Endothelial cell of umbilical vein (primary cell): ENCODE measurements around the gene GLYATL3. TPM values are rescaled to one million over a fixed set of nuclear protein-coding genes. Genes with fewer than 3 reads are reported as not detected.

ENCODE experiments used
- BruUV-seq: library from RNA; stranded (reverse); fragments of 400-500 nt; replicated peaks from 2 replicates; lab custom pipeline; 2021; lab: Mats Ljungman, UMichigan
- CTCF ChIA-PET: fragments of 300-600, 350-600 bp; sonication (Branson Sonifier 250); formaldehyde crosslinking; loops from one replicate; lab custom pipeline; 2021; ENCODE audit warnings: antibody characterized with exemption, inconsistent platforms; lab: Charles Lee
- POLR2A ChIA-PET: fragments of 300-600, 350-600 bp; sonication (Branson Sonifier 250); formaldehyde crosslinking; loops from one replicate; lab custom pipeline; 2021; ENCODE audit warnings: antibody characterized with exemption, inconsistent platforms; lab: Charles Lee
- DNase-seq: peaks from one replicate; pipeline ENCODE4 v3.0.0-alpha.2; 2011; ENCODE audit warnings: low read depth, low spot score
- FAIRE-seq: peaks from 2 replicates; lab custom pipeline; 2011; peaks lifted over from hg19 to GRCh38; lab: Jason Lieb, UNC
- H2AFZ ChIP-seq: 2 replicates; pipeline ENCODE4 v1.6.0; 2012; ENCODE audit warnings: low read depth, low read length, control low read depth, inconsistent platforms
- H3K27ac ChIP-seq: 2 replicates; pipeline ENCODE4 v1.5.1; 2011; ENCODE audit warnings: low read depth, mild to moderate bottlenecking, control low read depth, low read length, moderate library complexity; ENCODE audit not compliant: insufficient read depth
- H3K27me3 ChIP-seq, 2 experiments: 2 replicates each; pipeline versions ENCODE4 v1.6.0 to v1.6.1; 2011; ENCODE audit warnings: low read length in 2 of 2, mixed read lengths in 1 of 2; ENCODE audit not compliant: control insufficient read depth in 2 of 2, insufficient read depth in 2 of 2
- H3K36me3 ChIP-seq, 2 experiments: 2 replicates in 1 of 2; 3 replicates in 1 of 2; pipeline ENCODE4 v1.5.1; 2011; ENCODE audit warnings: low read length in 2 of 2, mild to moderate bottlenecking in 1 of 2, moderate library complexity in 1 of 2; ENCODE audit not compliant: control insufficient read depth in 2 of 2, insufficient read depth in 2 of 2; ENCODE audit errors: extremely low read depth in 1 of 2
- H3K4me1 ChIP-seq: 3 replicates; pipeline ENCODE4 v1.5.1; 2011; ENCODE audit warnings: mild to moderate bottlenecking, low read length; ENCODE audit not compliant: control insufficient read depth, insufficient read depth; ENCODE audit errors: extremely low read depth
- H3K4me2 ChIP-seq: 2 replicates; pipeline ENCODE4 v1.6.1; 2011; ENCODE audit warnings: low read length, control low read depth, mixed read lengths; ENCODE audit not compliant: insufficient read depth
- H3K4me3 ChIP-seq, 3 experiments: fragments of 200-600 bp in 1 of 3; sonication (generic), shearing (Covaris generic) in 1 of 3; replicated peaks in 1 of 3; 2 replicates each; pipeline ENCODE4 v1.5.1; 2011 to 2016; ENCODE audit warnings: control low read depth in 3 of 3, low read length in 3 of 3, mild to moderate bottlenecking in 2 of 3, inconsistent platforms in 1 of 3, low read depth in 1 of 3, moderate library complexity in 1 of 3; ENCODE audit not compliant: insufficient read depth in 1 of 3
- H3K79me2 ChIP-seq: 2 replicates; pipeline ENCODE4 v1.6.0; 2012; ENCODE audit warnings: low read length, inconsistent platforms; ENCODE audit not compliant: control insufficient read depth, insufficient read depth
- H3K9ac ChIP-seq: replicated peaks from 2 replicates; pipeline ENCODE3; 2011; ENCODE audit warnings: low read length, control low read depth; ENCODE audit not compliant: insufficient read depth; ENCODE audit errors: extremely low read depth
- H3K9me1 ChIP-seq: replicated peaks from 3 replicates; pipeline ENCODE4 v1.6.0; 2011; ENCODE audit warnings: mild to moderate bottlenecking, low read length; ENCODE audit not compliant: control insufficient read depth, insufficient read depth; ENCODE audit errors: extremely low read depth
- H3K9me3 ChIP-seq: replicated peaks from 2 replicates; pipeline ENCODE4 v1.5.1; 2012; ENCODE audit warnings: low read length, inconsistent platforms; ENCODE audit not compliant: control insufficient read depth, insufficient read depth
- H4K20me1 ChIP-seq: replicated peaks from 2 replicates; pipeline ENCODE3; 2011; ENCODE audit warnings: mild to moderate bottlenecking, low read length; ENCODE audit not compliant: control insufficient read depth, insufficient read depth; ENCODE audit errors: extremely low read depth
- CTCF ChIP-seq, 2 donors: IDR thresholded peaks; 1 replicate in 1 of 2; 2 replicates in 1 of 2; pipeline ENCODE4 v1.5.1; 2011; ENCODE audit warnings: low read length in 2 of 2, mild to moderate bottlenecking in 2 of 2, moderate library complexity in 2 of 2, control low read depth in 1 of 2, inconsistent platforms in 1 of 2, low read depth in 1 of 2; ENCODE audit not compliant: insufficient read depth in 1 of 2; ENCODE audit errors: extremely low read depth in 1 of 2
- EZH2 ChIP-seq: IDR thresholded peaks from 2 replicates; pipeline ENCODE4 v1.6.1; 2012; ENCODE audit warnings: borderline replicate concordance, low read depth, mild to moderate bottlenecking, moderate library complexity, low read length, inconsistent platforms; ENCODE audit not compliant: severe bottlenecking
- FOS ChIP-seq: IDR thresholded peaks from 2 replicates; pipeline ENCODE4 v1.6.1; 2011; ENCODE audit warnings: mild to moderate bottlenecking, low read length, moderate library complexity, borderline replicate concordance; ENCODE audit not compliant: insufficient read depth
- GATA2 ChIP-seq: IDR thresholded peaks from 2 replicates; pipeline ENCODE4 v1.7.0; 2011; ENCODE audit warnings: low read depth, mild to moderate bottlenecking, moderate library complexity, mixed read lengths, low read length; ENCODE audit not compliant: insufficient read length, insufficient read depth
- JUN ChIP-seq: IDR thresholded peaks from 2 replicates; pipeline ENCODE4 v1.6.1; 2011; ENCODE audit warnings: borderline replicate concordance, low read depth; ENCODE audit not compliant: insufficient read length, insufficient read depth
- MAX ChIP-seq: IDR thresholded peaks from 2 replicates; pipeline ENCODE4 v1.6.1; 2011; ENCODE audit not compliant: insufficient read depth, insufficient read length
- MYC ChIP-seq: IDR thresholded peaks from one replicate; pipeline ENCODE4 v1.6.1; 2011; ENCODE audit warnings: mild to moderate bottlenecking, low read depth, low read length
- POLR2A ChIP-seq: IDR thresholded peaks from 2 replicates; pipeline ENCODE4 v1.6.1; 2012; ENCODE audit warnings: low read depth, mild to moderate bottlenecking, control low read depth, low read length
- POLR2AphosphoS5 ChIP-seq: IDR thresholded peaks from 2 replicates; pipeline ENCODE4 v1.6.1; 2012; ENCODE audit warnings: low read depth, mild to moderate bottlenecking, control low read depth, low read length, moderate library complexity; ENCODE audit not compliant: insufficient read depth
- dilution Hi-C: fragments of 300-500 bp; cut with MboI; formaldehyde crosslinking; loops from one replicate; pipeline ENCODE4 v1.15.0; 2019; ENCODE audit warnings: low sequenced_read_pairs; ENCODE audit not compliant: extremely low pct_ligation_motif_present
- intact Hi-C: fragments of 100-400 bp; cut with micrococcal nuclease; formaldehyde crosslinking; loops from one replicate; pipeline ENCODE4 v1.10.0; 2022
- polyA plus RNA-seq, 4 experiments: library from polyadenylated mRNA; depleted of rRNA in 3 of 4; stranded (reverse) in 3 of 4; unstranded in 1 of 4; fragments of >200 nt; gene quantifications; 2 replicates each; pipeline versions ENCODE4 v1.2.1 to v1.2.3, GENCODE V29; 2011 to 2012; ENCODE audit warnings: missing spikeins in 1 of 4
- total RNA-seq: library from RNA; stranded (reverse); gene quantifications from 2 replicates; pipeline ENCODE4 v1.2.3, GENCODE V29; 2021

Gene GLYATL3
- total and polyA plus RNA-seq, 2 donors (not counting 3 experiments of a cell fraction or from before 2014, with no cell fraction given): not detected

DNA sequence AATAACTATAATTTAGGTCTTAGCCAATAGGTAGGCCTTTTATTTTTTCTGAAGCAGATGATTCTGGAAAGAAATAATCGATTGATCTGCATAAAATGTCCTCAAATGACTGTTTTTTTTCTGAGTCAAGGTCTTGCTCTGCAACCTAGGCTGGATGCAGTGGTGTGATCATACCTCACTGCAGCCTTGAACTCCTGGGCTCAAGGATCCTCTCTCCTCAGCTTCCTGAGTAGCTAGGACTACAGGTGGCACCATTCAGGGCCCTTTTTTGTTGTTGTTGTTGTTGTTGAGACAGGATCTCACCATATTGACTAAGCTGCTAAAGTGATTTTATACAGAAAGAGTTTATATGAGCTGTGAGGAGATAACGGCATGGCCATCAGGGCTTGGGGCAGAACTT is 18.2 kb downstream of the GLYATL3 start:
- no peak for TF ChIP-seq CTCF (IDR thresholded peaks at IDR 0.05; ENCODE audit: extremely low read depth in 1 of 2, insufficient read depth in 1 of 2, low read depth in 1 of 2, low read length in 2 of 2)
- no peak for TF ChIP-seq POLR2A
- TF ChIP-seq POLR2AphosphoS5: no peak
- TF ChIP-seq JUN: no peak
- TF ChIP-seq MAX: no peak
- no peak for TF ChIP-seq GATA2
- no peak for TF ChIP-seq FOS
- no peak for TF ChIP-seq MYC
- no peak for TF ChIP-seq EZH2
- Histone ChIP-seq H3K9me1 (no peaks in the 10 kb centered on the region), H3K4me3 (no peak overlapping the region), H3K9ac (no peak overlapping the region), H3K36me3 (no peaks in the 10 kb centered on the region), H3K4me2 (no peak overlapping the region), H3K4me1 (no peaks in the 10 kb centered on the region), H2AFZ (no peak overlapping the region), H3K79me2 (no peaks in the 10 kb centered on the region), H3K27ac (no peak overlapping the region), H3K27me3 (peaks cover 2 to 8% of the 10 kb centered on the region in 2 experiments), H3K9me3 (no peaks in the 10 kb centered on the region), H4K20me1 (no peaks in the 10 kb centered on the region)
- intact Hi-C loops (no loop called here), dilution Hi-C loops (no loop called here)
- POLR2A ChIA-PET: no interaction called here
- DNase-seq: no peak
- BruUV-seq: no TSS peak
- CTCF ChIA-PET: interaction anchor here (1.4 to 3.6 kb wide), 3 partner anchors 14 to 331 kb away, joined by 3 to 22 read pairs (median 5); no protein-coding TSS in a partner anchor
- FAIRE-seq: no peak
